ENCODE measurements around the gene UQCR10. TPM values are rescaled to one million over a fixed set of nuclear protein-coding genes. Genes with fewer than 3 reads are reported as not detected.

Gene UQCR10
- total and polyA plus RNA-seq, 7 donors = 37.9 to 555 (median 84.5) TPM

DNA sequence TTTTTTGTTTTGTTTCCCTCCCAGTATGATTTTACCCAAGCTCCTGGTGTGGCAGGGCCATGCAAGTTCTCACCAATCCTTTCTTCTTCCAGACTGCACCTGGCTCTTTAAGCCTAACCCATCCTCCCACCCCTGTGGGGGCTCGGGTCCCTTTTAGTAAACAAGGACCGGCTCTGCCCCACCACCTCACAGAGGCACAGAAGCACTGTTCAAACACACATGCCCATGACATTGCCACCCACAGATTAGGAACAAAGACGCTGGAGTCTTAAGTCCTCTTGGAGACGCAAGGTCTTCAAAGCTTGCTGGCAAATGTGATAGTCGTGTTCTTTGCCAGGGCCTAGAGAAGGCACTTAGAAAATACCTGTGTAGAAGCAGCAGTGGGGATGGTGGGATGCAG lies 18.9 kb downstream of the UQCR10 start:
- H3K36me3 ChIP-seq = peaks cover 14 to 34% (median 24%) of the 10 kb centered on the region in 4 donors
- H3K9me3 ChIP-seq = no peaks in the 10 kb centered on the region
- H3K27ac ChIP-seq = no peak overlapping the region
- no peak for DNase-seq
- no peak overlapping the region for H3K4me3 ChIP-seq
- no peaks in the 10 kb centered on the region for H3K27me3 ChIP-seq
- H3K4me1 ChIP-seq = peaks cover 0 to 30% (median 18%) of the 10 kb centered on the region in 4 donors
- no peak for TF ChIP-seq POLR2AphosphoS5 (IDR thresholded peaks at IDR 0.05)
- TF ChIP-seq POLR2A (IDR thresholded peaks at IDR 0.05) = no peak
- TF ChIP-seq EP300 (IDR thresholded peaks at IDR 0.05) = no peak
- no peak for TF ChIP-seq CTCF (IDR thresholded peaks at IDR 0.05)
- intact Hi-C loops (cut with DNase I) = no loop called here
- WGBS, 2 donors = 65 to 70% methylated on average over 5 of the region's 5 CpGs

DNA sequence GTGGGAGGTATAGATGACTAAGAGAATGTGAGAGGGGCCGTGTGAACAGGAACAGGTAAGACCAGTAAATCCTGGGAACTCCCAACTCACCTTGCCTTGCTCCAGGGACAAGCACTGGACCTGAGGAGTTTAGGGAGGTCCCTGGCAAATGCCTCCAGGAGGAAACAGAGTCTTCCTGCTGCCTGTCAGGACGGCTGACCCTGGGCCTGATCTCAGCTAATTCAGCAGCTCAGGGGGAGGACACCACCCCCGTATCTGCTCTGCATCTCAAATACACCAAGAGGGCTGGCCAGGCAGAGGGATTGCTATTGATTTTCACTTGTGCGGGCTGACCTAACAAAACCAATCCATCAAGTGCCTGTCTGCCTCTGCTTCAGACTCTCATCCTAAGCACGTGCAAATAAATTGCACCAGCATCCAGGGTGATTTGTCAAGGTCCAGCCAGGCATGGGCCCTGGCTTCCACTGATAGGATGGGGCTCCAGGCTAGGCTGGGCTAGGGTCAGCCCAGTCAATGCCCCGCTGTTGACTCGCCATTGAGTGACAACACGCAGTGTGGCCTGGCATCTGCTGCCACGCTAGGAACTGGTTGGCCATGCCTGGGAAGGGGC lies 20.3 kb downstream of the UQCR10 start:
- peaks cover 0 to 16% (median 4%) of the 10 kb centered on the region in 4 donors for H3K4me1 ChIP-seq
- H3K27me3 ChIP-seq = no peaks in the 10 kb centered on the region
- H3K9me3 ChIP-seq = no peaks in the 10 kb centered on the region
- intact Hi-C loops (cut with DNase I) = no loop called here
- no peak overlapping the region for H3K27ac ChIP-seq
- no peak for DNase-seq
- TF ChIP-seq POLR2A (IDR thresholded peaks at IDR 0.05) = no peak
- no peak for TF ChIP-seq EP300 (IDR thresholded peaks at IDR 0.05)
- TF ChIP-seq POLR2AphosphoS5 (IDR thresholded peaks at IDR 0.05) = no peak
- no peak for TF ChIP-seq CTCF (IDR thresholded peaks at IDR 0.05)
- 82 to 84% methylated on average over 9 of the region's 9 CpGs for WGBS, 2 donors
- peaks cover 23 to 49% (median 30%) of the 10 kb centered on the region in 4 donors for H3K36me3 ChIP-seq
- no peak overlapping the region for H3K4me3 ChIP-seq

DNA sequence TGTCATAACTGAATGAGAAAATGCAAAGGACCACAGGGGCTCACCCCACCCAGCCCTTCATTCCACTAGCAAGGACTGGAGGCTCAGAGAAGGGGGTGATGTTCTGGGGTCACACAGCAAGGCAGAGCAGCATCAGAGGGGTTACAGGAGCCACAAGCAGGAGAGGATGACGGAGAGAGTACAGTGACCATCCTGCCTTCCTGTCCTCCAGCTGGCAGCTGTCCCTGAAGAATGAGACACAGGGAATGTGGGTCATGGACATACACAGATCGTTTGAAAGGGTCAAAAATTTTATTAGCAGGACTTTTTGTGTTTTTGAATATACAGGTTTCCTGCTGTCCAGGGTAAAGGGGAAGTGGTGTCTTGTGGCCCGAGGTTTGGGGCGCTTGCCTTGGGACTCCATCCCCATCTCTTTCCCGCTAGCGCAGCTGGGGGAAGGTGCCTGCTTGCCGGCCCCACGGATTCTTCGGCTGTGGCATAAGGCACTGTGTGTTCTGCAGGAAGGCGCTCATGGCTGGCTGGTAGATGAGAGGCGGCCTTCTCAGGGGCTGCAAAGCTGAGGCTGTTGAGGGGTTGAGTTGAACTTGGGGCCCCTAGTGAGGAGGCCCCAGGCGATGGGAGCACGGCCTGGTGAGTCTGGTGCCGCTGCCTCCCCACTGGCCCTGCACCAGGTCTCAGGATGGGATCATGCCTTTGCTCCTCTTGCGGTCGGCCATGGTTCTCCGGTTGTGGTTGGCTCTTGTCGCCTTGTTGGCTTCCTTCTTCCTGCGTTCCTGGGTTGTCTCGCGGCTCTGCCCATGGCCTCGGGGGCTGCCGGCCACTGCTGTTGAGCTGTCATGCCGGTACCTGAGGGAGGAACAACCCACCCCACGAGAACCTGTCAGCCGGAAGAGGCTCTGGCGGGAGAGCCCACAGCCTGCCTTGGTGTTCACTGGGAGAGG lies 21.4 kb downstream of the UQCR10 start:
- Histone ChIP-seq H3K4me1 (peaks cover 0 to 15% (median 3%) of the 10 kb centered on the region in 4 donors), H3K9me3 (no peaks in the 10 kb centered on the region), H3K36me3 (peaks cover 27 to 60% (median 38%) of the 10 kb centered on the region in 4 donors), H3K27me3 (no peaks in the 10 kb centered on the region), H3K27ac (no peak overlapping the region), H3K4me3 (no peak overlapping the region)
- intact Hi-C loops (cut with DNase I) = no loop called here
- 90 to 93% methylated on average over 27 of the region's 27 CpGs for WGBS, 2 donors
- no peak for DNase-seq
- TF ChIP-seq EP300 (IDR thresholded peaks at IDR 0.05) (no peak), CTCF (IDR thresholded peaks at IDR 0.05) (no peak), POLR2AphosphoS5 (IDR thresholded peaks at IDR 0.05) (no peak), POLR2A (IDR thresholded peaks at IDR 0.05) (no peak)

DNA sequence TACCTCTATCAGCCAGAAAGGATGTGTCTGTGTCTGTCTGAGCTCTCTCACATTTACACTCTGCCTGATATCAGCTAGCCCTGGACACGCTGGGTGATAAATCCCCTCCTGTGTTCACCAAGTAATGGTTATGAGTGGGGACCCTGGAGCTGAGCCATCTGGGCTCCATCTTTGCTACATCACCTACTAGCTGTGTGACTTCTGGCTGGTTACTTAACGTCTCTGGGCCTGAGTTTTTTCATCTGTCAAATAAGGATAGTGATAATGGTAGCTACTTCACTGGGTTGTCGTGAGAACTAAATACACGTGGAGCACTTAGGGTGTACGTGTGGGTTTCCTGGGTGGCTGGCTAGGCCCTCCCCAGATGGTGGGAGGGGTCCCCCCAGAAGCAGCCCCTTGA lies 22.9 kb downstream of the UQCR10 start:
- no peak overlapping the region for H3K4me3 ChIP-seq
- WGBS, 2 donors = 91 to 92% methylated on average over 5 of the region's 5 CpGs
- DNase-seq = no peak
- no peak for TF ChIP-seq POLR2AphosphoS5 (IDR thresholded peaks at IDR 0.05)
- no peak for TF ChIP-seq CTCF (IDR thresholded peaks at IDR 0.05)
- TF ChIP-seq EP300 (IDR thresholded peaks at IDR 0.05) = no peak
- no peak for TF ChIP-seq POLR2A (IDR thresholded peaks at IDR 0.05)
- H3K27ac ChIP-seq = no peak overlapping the region
- H3K9me3 ChIP-seq = no peaks in the 10 kb centered on the region
- H3K27me3 ChIP-seq = no peaks in the 10 kb centered on the region
- peaks cover 27 to 72% (median 38%) of the 10 kb centered on the region in 4 donors for H3K36me3 ChIP-seq
- H3K4me1 ChIP-seq = peaks cover 0 to 4% (median 0%) of the 10 kb centered on the region in 4 donors
- intact Hi-C loops (cut with DNase I) = no loop called here

Data from sigmoid colon (tissue), 7 donors.